GM18519 (cell line): Measurements from ENCODE around the gene F9.
"Not testable (repeated sequence)": the region's sequence is repeated elsewhere in the genome, so short reads cannot be mapped to it uniquely, and the experiment has no call there.

Experiments used
- ATAC-seq: cut with Tn5 transposase; IDR thresholded peaks from one replicate; pipeline ENCODE4 v1.9.1; 2021; ENCODE audit warnings: mild to moderate bottlenecking, moderate library complexity; ENCODE audit not compliant: unreplicated experiment, low FRiP score

The F9 gene

GRCh38 chrX:139530550-139530949, at the start of gene F9:
Gene F9, plus strand, starts transcription at chrX:139530739. Its CDS starts 26 bp downstream, at chrX:139530765.
- ATAC-seq = no peak

DNA sequence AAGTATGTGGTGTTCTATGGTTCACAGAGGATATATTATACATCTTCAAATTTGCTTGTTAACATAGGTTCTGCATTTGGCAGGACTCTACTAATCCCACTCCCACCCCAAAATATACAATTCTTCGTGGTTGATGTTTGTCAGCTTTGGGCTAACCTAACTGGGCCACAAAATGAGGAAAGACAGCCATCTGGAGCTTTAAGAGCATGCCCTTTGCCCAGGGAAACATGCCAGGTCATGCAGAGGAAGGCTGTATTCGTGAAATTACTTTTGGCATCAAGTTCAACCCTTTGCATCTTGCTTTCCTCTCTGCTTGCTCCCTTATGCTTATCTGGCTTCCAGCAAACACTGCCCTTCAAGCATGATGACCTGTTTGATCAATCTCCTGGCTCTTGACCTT, 46.8 kb upstream of the F9 start:
- ATAC-seq = no peak

DNA sequence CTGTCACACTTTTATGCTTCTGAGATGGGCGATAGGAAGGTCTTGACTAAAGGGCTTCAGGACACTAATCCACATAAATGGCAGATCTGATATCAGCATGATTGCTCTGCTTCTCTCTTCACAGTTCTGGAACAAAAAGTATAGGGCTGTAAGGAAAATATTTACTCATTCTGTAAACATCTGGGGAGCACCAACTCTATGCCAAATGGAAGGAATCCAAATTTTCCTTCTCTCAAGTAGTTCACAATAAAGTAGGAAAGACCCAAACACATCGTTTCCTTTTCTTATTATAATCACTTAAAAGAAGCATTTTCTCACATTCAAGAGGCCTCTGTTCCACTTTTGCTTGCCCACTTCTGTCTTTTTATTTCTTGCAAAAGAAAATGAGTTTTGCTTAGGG, 45.9 kb upstream of the F9 start:
- ATAC-seq = no peak

DNA sequence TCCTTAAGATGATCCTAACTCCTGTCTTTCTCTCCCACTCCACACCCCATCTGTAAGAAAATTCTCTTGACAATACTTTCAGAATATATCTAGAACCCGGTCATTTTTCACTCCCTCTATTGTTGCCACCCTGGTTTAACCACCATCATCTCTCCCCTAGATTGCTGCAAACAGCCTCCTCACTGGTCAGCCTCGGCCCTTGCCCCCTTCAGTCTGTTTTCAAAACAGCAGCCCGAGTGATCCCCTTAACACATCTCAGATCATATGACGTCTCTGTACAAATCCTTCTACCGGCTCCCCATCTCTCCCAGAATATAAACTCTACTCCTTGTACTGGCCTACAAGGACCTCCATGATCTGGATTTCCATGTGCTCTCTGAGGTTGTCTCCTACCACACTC, 35.2 kb upstream of the F9 start:
- no peak for ATAC-seq

- ATAC-seq = no peak
Measured at GRCh38 chrX:139506333-139506732, 24.2 kb upstream of the F9 start.

DNA sequence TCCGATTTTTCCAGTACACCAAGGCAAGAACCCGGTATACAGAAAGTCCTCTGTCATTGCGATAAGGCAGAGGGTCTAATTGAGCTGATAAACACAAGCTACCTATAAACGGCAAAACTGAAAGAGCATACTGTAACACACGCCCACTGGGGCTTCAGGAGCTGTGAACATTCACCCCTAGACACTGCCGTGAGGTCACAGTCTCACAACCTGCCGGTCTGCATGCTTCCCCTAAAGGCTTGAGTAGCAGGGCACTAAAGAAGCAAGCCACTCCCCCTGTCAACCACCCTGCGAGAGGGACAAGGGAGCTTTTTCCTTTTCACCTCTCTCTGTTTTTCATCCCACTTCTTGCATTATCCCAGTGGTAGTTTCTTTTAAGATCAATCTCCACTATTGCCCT, 22.4 kb upstream of the F9 start:
- ATAC-seq = no peak

- ATAC-seq = no peak
Measured at GRCh38 chrX:139518475-139518874, 12.1 kb upstream of the F9 start.

GRCh38 chrX:139528829-139529228, 1.7 kb upstream of the F9 start:
- ATAC-seq = not testable (repeated sequence)

DNA sequence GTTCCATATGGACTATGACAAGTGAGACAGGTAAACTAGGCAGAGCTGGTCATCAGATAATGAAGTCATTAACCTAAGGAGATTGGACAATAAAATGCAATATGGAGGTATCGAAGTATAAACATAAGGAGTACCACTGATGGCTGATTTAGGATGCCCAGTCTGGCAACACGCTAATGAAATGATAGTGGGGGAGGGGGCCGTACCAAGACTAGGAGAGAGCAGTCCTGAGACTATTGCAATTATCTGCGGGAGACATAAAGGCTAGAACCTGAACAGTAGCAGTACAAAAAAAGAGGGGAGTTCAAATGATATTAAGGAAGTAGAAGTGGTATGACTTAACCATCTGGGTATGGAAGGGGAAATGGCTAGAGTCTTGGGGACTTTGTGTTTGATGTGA, 2.3 kb downstream of the F9 start:
- ATAC-seq = no peak

DNA sequence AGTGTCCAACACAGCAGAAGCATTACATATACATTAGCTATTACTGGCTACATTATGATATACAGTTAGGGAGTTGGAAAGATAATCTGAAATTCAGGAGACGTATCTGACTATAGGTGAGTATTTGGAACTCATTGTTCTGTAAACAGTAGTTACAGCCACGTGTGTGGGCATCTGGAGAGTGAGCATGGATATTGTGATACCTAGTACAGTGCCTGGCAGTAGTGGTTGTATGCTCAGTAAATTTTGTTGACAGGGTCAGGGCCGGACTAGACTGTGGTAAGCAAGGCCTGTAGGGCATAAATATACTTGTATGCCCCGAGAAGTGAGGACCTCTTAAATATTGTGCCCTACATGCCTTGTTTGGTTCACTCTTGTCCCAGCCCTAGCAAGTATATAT, 2.9 kb downstream of the F9 start:
- ATAC-seq = no peak

GRCh38 chrX:139538907-139539790, 8.6 kb downstream of the F9 start:
- no peak for ATAC-seq

GRCh38 chrX:139542652-139543051, 12.1 kb downstream of the F9 start:
- no peak for ATAC-seq

- no peak for ATAC-seq
Measured at GRCh38 chrX:139543920-139544319, 13.4 kb downstream of the F9 start.

- ATAC-seq = no peak
Measured at GRCh38 chrX:139544591-139544990, 14.1 kb downstream of the F9 start.

DNA sequence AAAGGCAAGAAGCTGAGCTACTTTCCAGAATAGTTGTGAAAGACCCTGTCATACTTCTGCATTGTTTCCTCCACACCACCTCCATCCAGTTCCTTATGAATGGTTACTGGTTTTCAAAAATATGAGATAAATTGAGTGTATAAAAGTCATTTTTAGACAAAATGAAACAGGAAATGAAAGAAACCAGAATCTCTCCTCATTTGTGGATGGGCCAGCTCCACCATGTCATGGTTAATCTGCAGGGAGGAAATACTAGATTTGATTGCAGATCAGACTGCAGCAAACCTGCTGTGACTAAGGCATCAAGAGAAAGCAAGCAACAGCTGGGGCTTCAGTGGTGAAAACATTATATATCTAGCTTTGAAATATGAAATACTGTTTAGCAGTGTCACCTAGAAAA, 23.8 kb downstream of the F9 start:
- ATAC-seq = peak; percentile 36

DNA sequence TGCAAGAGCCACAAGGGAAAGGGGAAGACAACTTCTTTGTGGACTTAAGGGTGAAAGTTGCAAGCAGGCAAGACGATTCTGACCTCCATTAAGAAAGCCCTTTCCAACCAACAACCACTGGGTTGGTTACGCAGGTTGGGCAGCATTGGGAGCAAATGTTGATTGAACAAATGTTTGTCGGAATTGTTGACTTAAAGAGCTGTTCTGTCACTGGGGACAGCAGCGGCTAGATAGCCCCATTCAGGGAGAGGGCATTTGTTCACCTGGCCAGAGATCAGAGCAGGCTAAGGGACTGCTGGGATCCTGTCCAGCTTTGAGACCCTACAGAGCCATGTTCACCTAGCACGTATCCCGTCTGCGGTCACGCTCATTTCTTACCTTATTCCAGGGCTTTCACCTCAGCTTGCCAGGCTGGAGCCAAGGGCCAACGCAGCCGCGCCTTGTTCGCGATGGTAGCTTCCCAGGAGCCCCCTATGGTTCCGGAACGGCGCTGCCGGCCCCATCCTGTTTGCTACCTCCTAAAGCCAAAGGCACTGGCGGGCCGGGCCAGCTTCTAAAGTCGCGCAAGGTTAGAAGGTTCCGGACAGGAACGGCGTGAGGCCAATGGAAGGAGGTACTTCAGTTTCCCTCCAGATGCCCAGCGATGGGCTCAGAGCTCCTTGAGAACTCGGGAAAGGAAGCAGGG, 24.6 kb downstream of the F9 start:
- no peak for ATAC-seq

- ATAC-seq = peak; percentile 86
Measured at GRCh38 chrX:139559383-139560042, 29.0 kb downstream of the F9 start.

DNA sequence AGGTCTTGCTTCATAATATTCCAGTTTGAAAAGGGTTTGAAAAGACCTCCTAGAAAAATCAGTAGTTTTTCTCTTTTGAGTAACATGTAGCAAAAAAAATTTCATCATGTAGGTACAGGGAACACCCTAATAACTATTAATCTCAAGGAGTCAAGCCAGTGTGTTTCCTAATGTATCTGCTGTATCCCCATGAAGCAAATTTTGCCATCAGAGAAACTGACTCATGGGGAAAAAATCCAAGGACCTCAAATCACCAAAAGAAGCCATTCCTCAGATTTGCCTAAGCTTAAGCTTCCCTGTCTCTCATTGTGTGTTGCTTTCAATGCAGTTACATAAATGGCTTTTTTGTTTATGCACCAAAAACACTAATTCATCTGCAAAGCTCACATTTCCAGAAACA, 29.7 kb downstream of the F9 start:
- no peak for ATAC-seq

DNA sequence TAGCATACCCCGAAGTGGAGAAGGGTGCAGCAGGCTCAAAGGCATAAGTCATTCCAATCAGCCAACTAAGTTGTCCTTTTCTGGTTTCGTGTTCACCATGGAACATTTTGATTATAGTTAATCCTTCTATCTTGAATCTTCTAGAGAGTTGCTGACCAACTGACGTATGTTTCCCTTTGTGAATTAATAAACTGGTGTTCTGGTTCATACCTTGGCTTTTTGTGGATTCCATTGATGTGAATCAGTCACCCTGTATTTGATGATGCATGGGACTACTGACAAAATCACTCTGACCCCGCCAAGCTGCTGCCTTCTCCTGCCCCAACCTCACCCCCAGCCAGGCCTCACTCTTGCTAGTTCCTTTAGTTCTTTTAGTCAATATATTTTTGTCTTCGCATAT, 32.7 kb downstream of the F9 start:
- ATAC-seq = no peak

GRCh38 chrX:139566981-139567380, 36.4 kb downstream of the F9 start:
- no peak for ATAC-seq

DNA sequence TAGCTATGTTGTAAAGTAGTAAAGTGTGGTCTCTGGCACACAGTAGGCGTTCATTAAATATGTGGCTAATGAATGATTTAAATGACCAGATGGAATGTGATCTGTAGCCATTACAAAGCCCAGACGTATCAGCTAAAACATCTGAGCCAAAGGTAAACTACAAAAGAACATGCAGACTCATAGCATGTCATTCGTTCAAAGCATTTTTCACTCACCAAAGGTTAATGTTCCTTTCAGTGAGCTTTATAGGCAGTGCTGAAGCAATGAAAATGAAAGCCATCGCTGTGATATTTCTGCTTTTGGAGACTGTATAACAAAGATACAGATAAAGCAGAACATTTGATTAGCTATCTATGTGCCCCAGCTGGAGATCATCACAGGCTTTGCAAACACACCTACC, 50.5 kb downstream of the F9 start:
- no peak for ATAC-seq
